ENCODE results near the gene PRDM9.

DNA sequence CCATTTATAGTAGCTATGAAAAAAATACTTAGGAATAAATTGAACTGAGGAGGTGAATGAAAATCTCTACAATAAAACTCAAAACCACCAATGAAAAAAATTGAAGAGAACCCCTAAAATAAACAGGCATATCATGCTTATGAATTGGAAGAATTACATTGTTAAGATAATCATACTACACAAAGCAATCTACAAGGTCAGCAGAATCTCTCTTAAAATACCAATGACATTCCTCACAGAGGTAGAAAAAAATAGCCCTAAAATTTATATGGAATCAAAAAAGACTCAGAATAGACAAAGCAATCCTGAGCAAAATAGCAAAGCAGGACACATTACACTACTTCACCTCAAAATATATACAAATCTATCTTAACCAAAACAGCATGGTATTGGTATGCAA is 23.2 kb downstream of the PRDM9 start:
- TF ChIP-seq YY1 (IDR thresholded peaks at IDR 0.05; ENCODE audit: insufficient read depth, insufficient read length) (no peak), ZNF274 (IDR thresholded peaks at IDR 0.05; ENCODE audit: low read depth, low read length) (no peak)

All from NT2/D1 (cell line).